Femur (tissue), 1 donor: ENCODE data around the gene SSBP1.

Source experiments
- DNase-seq: peaks from one replicate; pipeline ENCODE4 v3.0.0-alpha.2; 2017

The SSBP1 gene

GRCh38 chr7:141785706-141786552 is 47.8 kb downstream of the SSBP1 start:
- no peak for DNase-seq

- DNase-seq: no peak
Measured at GRCh38 chr7:141788296-141788695, 50.1 kb downstream of the SSBP1 start.

GRCh38 chr7:141789917-141790316 is 51.8 kb downstream of the SSBP1 start, which contains the start of gene TAS2R5:
TAS2R5 (plus strand) TSS chr7:141790217; CDS start chr7:141790362, 145 bp downstream.
- no peak for DNase-seq

- DNase-seq: no peak
Measured at GRCh38 chr7:141792526-141792925, 54.4 kb downstream of the SSBP1 start.
